Mononuclear cell (primary cell): ENCODE results near the gene PLCD1. TPM values are rescaled to one million over a fixed set of nuclear protein-coding genes. Genes with fewer than 3 reads are reported as not detected.

Source experiments
- H3K27me3 ChIP-seq: 2 replicates; pipeline ENCODE4 v1.6.0; 2011; ENCODE audit warnings: low read length, control low read depth; ENCODE audit not compliant: insufficient read depth
- H3K4me1 ChIP-seq: 2 replicates; pipeline ENCODE4 v1.5.1; 2011; ENCODE audit warnings: mild to moderate bottlenecking, low read length, control low read depth; ENCODE audit not compliant: insufficient read depth
- H3K4me3 ChIP-seq: 2 replicates; pipeline ENCODE4 v1.5.1; 2011; ENCODE audit warnings: mild to moderate bottlenecking, low read length, moderate library complexity
- H3K9me3 ChIP-seq: 2 replicates; pipeline ENCODE4 v1.5.1; 2011; ENCODE audit warnings: low read depth, mild to moderate bottlenecking, control low read depth, low read length
- total RNA-seq: library from RNA; depleted of rRNA; stranded (reverse); fragments of >200 nt; gene quantifications from one replicate; pipeline ENCODE4 v1.2.3, GENCODE V29; 2012

PLCD1 gene
- total RNA-seq, 1 donor, result 18.1 TPM

DNA sequence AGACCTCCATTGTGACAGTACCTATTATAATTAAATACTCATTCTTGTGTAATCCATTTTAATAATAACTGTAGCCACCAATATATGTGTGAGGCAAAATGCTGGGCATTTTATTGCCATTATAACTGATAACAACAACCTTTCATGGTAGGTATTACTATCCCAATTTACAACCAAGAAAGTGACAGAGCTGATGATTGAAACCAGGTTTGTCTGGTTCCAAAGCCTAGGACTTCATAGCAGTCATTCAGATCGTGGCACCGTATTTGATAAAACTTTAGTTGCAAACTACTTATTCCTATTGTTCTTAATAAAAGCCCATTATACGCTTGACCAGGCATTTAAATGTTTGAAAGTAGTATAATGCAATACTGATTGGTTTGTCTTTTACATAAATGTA lies 65.3 kb downstream of the PLCD1 start:
- no peaks in the 10 kb centered on the region for H3K4me1 ChIP-seq
- H3K4me3 ChIP-seq, result no peak overlapping the region

DNA sequence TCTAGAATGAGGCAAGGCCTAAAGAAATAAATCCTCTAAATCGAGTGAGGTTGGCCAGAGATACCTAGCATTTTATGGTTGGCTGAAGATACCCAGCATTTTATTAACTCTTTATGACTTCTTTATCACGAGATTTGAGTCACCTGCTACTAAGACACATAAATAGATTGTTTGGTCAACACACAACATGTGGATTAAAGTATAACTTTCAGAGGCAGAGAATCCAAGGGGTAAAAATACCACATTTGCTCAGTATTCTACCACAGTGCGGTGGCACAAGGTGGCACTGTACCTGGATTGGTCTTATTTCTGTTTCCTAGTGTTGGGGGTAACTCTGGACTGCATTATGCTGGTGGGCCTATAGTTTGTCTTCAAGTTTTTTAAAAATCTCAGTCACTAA lies 65.8 kb downstream of the PLCD1 start:
- no peak overlapping the region for H3K4me3 ChIP-seq
- no peaks in the 10 kb centered on the region for H3K27me3 ChIP-seq
- H3K9me3 ChIP-seq, result no peaks in the 10 kb centered on the region
- H3K4me1 ChIP-seq, result no peaks in the 10 kb centered on the region

More for the DNA sequence above, 65.3 kb downstream of the PLCD1 start:
- Histone ChIP-seq H3K27me3 (no peaks in the 10 kb centered on the region), H3K9me3 (no peaks in the 10 kb centered on the region)

DNA sequence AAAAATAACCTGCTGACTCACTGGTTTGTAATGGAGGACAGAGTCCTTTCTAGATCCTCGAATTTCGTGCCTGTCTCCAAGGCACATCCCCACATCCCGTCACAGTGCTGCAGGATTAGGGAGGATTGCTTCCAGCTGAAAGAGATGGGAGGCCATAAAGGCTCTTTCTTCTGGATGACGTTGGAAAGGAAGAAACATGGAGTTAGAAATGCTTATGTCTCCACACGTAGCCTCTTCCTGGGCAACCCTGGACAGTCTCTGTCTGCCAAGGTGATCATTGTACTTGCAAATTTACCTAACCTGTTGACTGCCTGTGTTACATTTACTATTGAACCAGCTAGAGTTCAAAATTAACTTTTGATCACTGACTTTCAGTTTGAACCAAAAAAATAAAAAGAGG lies 66.4 kb downstream of the PLCD1 start:
- no peaks in the 10 kb centered on the region for H3K4me1 ChIP-seq
- no peaks in the 10 kb centered on the region for H3K9me3 ChIP-seq
- no peaks in the 10 kb centered on the region for H3K27me3 ChIP-seq
- no peak overlapping the region for H3K4me3 ChIP-seq

DNA sequence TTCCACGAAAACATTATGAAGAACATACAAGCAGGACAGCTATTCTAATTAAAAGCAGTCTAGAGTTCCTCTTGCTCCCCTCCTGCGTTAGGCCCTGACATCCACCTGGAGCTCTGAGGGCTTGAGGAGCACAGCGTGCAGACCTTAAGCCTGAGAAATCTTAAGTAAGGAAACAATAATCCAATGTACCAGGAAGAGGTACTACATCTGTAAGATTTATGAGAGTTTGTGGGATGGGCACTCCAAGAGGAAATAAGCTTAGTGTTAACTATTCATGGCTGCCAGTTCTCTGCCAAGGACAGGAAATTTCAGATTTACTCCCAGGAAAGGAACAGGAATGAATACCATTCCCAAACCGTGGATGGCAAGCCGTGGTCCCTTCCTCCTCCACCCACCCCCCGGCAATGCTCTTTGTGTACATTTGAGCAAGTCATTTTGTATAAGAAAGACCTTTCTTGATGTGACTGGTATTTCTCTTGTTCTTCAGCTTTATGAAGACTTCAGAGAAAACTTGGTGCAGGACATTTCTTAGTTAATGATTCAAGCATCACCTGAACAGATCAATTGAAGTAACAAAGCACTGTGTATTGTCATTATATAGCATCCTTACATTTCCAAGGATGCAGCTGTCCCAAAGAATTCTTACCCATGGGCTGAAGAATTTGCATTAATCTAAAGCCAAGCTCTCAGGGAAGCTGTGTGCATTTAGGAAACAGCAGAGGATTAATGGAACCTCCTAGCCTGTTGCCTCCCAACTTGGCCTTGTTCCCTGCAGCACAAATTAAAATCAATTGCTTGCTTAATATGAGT lies 67.6 kb downstream of the PLCD1 start:
- H3K9me3 ChIP-seq, result no peaks in the 10 kb centered on the region
- no peak overlapping the region for H3K4me3 ChIP-seq
- H3K27me3 ChIP-seq, result no peaks in the 10 kb centered on the region
- peaks cover 9% of the 10 kb centered on the region for H3K4me1 ChIP-seq

DNA sequence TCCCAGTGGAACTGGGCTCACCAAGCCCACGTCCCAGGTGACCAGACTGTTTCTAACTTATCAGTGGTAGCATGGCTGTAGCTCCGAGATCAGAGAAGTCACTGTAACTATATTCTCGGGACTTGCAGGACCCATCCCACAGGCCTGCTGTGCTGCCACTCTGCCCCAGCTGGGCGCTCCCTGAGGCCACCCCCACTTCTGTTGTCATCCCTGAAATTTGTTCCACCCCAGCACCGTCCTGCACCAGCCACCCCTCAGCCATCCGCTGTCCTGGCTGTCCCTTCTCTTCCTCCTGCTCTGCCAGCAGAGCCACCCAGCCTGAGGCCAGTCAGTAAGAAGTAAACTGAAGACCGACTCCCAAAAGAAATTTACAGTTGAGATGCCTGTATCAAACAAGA lies 71.9 kb downstream of the PLCD1 start:
- Histone ChIP-seq H3K9me3 (no peaks in the 10 kb centered on the region), H3K27me3 (no peaks in the 10 kb centered on the region), H3K4me1 (peaks cover 28% of the 10 kb centered on the region), H3K4me3 (no peak overlapping the region)

Other genes starting within 250 kb of the PLCD1 start
- gene CTDSPL, start 167.8 kb downstream of the PLCD1 start, total RNA-seq, result 10.9 TPM
- gene VILL, start 38.9 kb downstream of the PLCD1 start, total RNA-seq, result 12.4 TPM
- gene DLEC1, start 9.6 kb upstream of the PLCD1 start, total RNA-seq, result 1.7 TPM
- 34.8 TPM for gene ACAA1, start 107.5 kb upstream of the PLCD1 start, total RNA-seq
- gene MYD88, start 109.0 kb upstream of the PLCD1 start, total RNA-seq, result 23.1 TPM
- 36.0 TPM for gene OXSR1, start 135.9 kb upstream of the PLCD1 start, total RNA-seq
- gene SLC22A13, start 236.2 kb upstream of the PLCD1 start, total RNA-seq, result not detected